Measurements from ENCODE around the gene TNIP1.

The TNIP1 gene

DNA sequence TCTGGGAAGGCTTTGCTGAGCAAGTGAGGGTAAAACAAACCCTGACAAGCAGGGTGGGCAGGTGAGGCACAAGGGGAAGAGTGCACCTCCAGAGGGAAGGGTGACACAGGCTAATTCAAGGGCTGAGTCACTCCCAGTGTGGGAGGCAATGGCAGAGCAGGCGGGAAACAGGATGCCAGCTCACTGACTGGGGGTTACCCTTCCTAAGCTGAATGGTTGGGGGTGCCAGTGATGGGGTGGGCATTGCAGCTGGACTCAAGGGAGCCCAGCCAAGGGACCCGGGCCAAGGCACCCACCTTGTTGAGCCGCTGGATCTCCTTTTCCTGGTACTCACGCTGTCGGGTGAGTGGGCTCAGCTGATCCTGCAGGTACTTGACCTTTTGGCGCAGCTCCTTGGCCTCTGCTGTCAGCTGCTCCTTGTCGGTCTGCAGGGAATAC lies 42.0 kb downstream of the TNIP1 start:
- no peak for DNase-seq (ENCODE audit: low read depth)

DNA sequence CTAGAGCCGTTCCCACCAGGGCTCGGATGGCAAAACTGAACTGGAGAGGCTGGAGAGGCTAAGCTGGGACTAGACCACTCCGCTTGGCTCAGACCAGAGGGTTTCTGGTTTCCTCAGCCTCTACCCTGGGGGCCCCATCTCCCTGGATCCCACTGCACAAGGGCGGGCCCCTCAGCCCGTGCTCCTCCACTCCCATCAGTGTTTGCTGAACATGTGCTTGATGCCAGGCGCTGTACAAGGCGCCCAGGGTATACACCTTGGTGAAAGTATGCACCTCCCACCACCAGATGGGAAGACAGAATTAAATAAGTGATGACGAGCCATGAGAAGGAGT lies 42.5 kb downstream of the TNIP1 start:
- DNase-seq (ENCODE audit: low read depth): no peak

DNA sequence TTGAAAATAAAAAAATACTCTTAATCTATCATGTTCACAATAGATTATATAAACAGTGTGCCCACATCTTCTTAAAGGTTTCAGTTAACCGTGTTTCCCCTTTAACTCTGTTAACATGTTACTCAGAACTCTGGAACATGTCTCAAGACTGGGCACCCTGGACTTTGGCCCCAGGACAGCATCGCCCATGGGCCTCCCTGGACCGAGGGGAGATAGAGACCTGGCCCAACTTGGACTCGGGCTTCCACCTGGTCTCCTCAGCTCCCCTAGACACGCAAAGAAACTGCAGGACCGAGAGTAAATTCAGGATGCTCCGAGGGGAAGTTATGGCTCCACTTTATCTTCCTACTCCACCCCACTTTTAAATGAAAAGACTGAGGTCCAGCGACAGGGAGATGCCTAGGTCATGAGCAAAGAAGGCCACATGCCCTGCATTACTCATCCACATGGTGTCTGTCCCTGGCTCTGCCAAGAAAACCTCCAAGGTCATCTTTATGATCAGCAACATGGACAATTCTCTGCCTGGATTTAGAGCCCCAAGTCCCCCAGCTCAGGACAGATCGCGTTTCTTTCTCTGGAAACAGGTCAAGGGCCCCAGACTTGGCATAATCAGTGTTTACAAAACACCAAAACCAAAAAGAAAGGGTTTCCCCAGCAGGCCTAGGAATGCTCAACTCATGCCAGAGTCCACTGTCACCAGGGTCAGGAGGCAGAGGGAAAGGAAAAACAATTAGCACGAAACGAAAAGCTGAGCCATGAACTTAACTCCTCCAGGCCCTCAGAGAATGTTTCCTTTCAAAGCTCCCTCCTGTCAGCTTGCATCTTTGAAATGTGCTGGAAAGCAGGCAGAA lies 43.0 kb downstream of the TNIP1 start:
- DNase-seq (ENCODE audit: low read depth): no peak

DNA sequence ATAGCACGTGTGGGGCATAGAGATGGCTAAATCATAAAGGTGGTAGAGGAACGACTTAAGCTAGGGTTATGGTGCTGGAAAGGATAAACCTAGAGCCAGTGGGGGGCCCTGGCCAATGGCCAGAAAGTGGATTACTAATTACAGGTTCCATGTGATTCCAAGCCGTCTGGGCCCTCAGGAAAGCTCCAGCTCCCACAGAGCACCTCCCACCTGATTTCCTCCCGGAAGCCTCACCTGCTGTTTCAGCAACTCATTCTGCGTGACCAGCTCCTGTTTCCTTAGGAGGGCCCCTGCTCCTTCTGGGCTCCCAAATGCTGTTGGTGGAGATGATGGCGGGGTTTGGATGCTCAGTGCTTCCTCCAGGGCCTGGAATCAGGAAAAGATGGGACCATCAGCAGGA lies 44.3 kb downstream of the TNIP1 start:
- no peak for DNase-seq (ENCODE audit: low read depth)

DNA sequence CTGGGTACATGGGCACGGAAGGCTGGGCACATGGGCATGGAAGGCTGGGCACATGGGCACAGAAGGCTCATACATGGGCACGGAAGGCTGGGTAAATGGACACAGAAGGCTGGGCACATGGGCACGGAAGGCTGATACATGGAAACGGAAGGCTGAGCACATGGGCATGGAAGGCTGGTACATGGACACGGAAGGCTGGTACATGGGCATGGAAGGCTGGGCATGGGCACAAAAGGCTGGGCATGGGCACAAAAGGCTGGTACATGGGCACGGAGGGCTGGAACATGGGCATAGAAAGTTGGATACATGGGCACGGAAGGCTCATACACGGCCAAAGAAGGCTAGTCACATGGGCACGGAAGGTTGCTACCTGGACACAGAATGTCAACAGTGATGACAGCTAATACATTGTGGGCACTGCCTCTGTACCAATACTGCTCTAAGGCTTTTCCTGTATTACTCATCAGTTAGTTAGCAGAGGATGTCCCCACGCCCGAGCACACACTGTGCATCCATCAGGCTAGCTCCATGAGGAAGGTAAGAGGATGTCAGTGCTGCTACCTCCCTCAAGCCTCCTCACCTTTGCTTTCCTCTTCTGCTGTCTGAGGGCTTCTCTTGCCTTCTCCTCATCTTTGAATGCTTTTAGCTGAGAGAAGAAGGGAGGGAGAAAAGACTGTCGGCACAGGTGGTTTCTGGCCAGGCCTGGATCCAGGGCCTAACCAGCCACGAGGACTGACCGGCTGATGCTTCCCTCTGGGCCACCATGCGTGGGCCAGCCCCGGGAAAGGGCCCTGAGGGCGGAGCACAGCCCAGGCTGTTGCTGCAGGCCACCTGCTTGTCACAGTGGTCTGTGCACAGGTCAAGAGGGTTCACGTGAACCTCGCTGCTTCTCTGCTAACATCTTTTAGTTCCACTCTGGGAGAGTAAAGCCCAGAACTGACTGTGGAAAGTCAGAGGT lies 46.1 kb downstream of the TNIP1 start:
- no peak for DNase-seq (ENCODE audit: low read depth)

DNA sequence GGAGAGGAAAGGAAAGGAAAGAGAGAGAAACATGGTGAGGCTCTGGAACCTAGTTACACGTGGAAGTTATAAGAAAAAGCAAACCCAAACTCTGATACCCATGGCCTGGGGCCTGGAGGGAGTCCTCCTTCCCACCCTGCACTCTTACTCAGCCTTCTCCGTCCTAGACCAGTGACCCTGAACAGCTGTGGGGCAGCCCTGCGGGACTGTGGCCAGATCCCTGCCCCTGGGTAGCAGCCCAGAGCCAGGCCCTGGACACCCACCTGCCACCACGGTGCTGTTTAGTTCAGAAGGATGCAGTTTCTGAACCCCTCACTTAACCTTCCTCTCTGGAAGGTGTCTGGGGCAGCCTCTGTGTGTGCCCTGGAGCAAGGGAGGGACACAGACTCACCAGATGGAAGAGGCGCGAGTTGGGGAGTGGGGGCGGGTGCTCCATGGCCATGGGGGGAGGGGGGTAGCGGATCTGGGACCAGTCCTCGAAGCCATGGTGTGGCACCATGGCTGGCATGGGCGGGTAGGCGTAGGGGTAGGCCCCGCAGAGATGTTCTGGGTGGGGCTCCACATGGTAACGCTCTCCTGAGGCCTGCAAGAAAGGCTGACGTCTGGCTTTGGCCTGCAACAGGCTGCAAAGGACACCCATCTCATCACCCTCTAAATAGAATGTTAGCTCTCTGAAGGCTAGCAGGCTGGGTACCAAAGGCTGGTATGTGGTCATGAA lies 47.5 kb downstream of the TNIP1 start:
- no peak for DNase-seq (ENCODE audit: low read depth)

DNA sequence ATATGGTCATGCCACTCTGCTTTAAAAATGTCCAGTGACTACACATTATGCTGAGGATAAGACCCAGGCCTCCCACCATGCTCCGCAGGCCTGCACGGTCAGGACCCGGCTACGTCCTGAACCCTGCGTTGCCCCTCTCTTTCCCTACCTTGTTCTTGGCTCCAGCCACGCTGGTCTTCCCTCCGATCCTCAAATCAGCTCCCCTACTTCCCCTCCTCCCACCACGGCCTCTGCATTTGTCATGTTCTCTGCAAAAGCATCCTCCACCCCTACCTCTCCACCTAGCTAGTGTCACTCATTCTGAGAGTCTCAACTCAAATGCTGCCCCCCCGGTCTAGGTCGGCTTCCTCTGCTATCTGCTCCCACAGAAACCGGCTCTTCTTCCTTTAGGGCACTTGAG lies 49.3 kb downstream of the TNIP1 start:
- no peak for DNase-seq (ENCODE audit: low read depth)

DNA sequence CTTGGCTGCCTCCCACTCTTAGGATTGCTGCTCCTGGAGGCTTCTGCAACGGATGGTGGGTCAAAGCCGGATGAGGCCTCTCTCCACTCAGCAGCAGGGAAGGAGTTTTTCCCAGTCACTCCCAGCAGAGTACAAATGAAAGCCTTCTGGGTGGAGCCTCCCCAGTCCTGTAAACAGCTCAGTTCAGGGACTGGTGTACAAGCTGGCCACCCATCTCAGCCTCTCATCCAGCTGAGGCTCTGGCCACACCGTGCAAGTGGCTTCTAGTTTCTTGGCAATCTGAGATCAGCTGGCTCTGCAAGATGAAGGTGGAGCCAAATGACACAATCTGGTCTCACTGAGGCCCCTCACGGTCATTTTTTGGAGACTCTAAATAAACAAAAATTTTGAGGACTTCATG lies 50.5 kb downstream of the TNIP1 start:
- DNase-seq (ENCODE audit: low read depth): no peak

DNA sequence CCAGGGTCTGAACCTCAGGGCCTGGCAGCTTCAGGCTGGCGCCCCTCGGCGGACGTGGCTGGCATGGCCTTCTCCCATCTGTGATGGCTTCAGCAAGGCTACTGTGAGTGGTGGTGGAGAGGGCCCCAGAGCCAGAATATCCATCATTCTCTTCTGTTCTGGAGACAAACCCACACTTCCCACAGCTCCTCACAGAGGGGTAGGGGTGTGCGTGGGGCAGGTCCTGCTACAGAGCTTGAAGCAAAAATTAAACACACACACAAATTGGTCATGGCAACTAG lies 50.8 kb downstream of the TNIP1 start:
- no peak for DNase-seq (ENCODE audit: low read depth)

DNA sequence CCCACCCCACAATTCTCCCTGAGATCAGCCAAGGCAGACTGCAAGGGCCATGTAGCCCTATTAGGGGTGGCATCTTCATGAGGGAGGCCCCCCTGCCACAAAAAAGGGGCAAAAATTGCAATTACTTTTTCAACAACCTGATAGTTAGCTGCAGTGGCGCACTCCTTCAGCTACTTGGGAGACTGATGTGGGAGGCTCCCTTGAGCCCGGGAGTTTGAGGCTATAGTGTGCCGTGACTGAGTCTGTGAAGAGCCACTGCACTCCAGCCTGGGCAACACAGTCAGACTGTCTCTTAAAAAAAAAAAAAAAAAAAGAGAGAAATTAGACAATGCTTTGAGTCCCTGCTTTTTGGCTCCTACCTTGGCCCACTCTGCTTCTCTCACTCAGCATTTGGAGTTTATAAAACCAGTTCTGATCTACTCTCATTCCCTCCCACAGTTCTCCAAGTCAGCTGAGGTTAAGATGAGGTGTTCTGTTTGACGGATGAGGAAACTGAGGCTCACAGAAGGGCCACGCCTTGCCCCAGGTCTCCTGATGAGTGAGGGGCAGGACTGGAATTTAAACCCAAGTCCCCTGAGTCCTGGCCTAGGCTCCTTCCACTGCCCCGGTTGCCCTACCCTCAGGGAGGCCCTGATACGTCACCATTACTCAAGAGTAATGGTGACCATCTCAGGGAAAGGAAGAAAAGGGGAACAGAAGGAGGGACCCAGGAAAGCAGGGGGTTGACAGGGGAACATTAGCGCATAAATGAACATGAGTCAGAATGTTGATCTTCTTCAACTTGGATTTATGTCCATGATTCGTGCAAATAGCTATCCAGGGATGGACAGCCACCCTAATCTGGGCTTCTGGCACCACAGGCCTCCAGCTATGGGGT lies 51.4 kb downstream of the TNIP1 start:
- DNase-seq (ENCODE audit: low read depth): no peak

DNA sequence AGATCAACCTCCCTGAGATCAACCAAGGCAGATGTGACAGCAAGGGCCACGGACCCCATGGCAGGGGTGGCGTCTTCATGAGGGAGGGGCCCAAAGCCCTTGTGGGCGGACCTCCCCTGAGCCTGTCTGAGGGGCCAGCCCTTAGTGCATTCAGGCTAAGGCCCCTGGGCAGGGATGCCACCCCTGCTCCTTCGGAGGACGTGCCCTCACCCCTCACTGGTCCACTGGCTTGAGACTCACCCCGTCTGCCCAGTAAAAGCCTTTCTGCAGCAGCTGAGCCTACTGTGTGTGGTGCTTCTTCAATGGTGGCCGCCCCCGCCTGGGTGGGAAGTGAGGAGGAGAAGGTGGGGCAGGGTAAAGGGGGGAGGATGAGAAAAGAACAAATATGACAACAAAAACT lies 52.1 kb downstream of the TNIP1 start:
- DNase-seq (ENCODE audit: low read depth): no peak

DNA sequence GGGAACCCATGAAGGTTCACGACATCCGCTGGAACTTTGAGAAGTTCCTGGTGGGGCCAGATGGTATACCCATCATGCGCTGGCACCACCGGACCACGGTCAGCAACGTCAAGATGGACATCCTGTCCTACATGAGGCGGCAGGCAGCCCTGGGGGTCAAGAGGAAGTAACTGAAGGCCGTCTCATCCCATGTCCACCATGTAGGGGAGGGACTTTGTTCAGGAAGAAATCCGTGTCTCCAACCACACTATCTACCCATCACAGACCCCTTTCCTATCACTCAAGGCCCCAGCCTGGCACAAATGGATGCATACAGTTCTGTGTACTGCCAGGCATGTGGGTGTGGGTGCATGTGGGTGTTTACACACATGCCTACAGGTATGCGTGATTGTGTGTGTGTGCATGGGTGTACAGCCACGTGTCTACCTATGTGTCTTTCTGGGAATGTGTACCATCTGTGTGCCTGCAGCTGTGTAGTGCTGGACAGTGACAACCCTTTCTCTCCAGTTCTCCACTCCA lies 52.8 kb downstream of the TNIP1 start:
- DNase-seq (ENCODE audit: low read depth): no peak

DNA sequence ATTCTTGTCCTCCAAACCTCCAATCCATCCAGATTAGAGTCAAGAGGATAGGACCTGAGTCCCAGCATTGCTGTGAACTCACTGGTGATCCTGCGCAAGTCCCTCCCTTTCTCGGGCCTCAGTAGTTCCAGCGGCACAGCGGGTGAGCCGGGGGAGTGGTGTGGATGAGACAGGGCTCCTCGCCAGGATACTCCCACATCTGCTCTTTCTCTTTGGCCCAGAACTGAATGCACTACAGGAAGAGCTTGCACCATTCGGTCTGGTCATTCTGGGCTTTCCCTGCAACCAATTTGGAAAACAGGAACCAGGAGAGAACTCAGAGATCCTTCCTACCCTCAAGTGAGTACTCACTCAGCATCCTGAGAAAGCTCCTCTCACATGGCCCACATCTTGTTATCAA lies 54.2 kb downstream of the TNIP1 start:
- DNase-seq (ENCODE audit: low read depth): no peak

DNA sequence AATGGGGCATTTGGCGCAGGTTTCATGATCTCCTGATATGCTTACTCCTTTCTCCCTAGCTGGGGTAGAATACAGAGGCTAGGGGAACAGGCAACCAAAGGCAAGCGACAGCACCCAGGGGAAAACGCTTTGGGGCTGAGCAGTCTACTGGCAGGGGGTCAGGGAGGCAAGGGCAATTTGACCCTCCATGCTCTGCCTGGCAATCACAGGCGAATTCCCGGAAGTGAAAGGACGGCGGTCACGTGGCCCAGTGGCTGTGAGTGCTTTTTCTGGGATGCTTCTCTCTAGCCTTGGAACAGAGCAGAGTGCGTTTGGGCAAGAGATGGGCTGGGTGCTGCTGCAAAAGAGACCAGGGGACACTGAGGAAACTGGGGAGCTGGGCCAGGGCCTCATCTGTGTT lies 54.7 kb downstream of the TNIP1 start:
- DNase-seq (ENCODE audit: low read depth): no peak

DNA sequence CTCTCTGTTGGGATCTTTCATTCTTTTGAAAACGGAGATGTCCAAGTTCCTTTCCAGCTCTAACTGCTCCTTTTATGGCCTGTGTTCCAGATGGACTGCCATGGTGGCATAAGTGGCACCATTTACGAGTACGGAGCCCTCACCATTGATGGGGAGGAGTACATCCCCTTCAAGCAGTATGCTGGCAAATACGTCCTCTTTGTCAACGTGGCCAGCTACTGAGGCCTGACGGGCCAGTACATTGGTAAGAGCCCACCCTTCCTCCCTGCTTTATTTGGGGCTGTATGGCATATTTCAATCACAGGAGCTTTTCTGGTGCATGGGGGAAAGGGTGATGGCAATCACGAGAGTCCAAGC lies 55.6 kb downstream of the TNIP1 start:
- no peak for DNase-seq (ENCODE audit: low read depth)

DNA sequence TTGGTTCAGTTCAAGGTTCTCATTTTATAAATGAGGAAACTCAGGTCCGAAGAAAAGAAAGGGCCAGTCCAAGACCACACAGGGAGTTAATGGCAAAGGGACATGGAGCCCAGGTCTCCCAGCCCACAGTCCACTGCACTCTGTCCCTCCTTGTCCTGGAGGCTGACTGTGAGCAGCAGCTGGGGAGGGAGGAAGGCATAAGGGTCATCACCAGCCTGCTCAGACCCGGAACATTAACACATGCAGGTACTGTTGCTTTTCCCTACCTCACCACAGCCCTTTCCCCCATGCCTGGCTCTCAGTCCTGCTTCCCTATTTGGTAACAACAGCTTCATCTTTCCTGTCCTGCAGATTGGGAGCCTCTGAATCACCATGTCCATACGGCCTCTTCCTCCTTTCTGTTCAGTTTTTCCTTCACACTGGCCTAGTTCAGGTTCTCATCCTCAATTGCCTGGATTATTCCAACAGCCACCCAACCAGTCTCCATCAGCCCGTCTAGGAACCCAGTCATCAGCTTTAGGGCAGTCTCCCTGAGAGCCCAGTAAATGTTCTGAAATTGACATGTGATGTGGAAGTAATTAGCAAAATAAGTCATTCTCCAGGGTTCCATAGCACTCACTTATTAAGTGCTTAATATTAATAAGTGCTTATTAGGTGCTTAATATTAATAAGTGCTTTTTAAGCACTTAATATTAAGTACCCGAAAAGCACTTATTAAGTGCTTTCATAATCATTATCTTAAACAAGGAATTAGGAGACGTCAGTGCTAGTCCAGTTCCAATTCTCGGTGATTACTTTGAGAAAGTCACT lies 56.2 kb downstream of the TNIP1 start:
- no peak for DNase-seq (ENCODE audit: low read depth)

DNA sequence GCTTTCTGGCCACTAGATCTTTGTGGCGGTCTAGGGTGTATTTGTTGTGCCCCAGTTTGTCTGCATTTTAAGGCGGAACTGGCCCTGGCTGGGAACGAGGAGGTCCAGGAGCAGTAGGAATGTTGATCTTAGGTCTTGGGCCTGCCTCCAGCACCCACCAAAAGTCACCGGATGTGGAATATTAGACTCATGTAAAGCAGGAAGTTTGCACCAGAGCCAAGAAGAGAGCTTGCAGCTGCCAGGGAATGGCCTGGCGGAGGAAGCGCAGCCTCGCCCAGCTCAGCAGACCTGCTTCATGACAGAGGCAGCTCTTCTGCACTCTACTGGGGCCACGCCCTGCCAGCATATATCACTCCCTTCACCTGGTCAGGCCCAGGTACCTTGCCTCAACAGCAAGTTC lies 57.2 kb downstream of the TNIP1 start:
- no peak for DNase-seq (ENCODE audit: low read depth)

DNA sequence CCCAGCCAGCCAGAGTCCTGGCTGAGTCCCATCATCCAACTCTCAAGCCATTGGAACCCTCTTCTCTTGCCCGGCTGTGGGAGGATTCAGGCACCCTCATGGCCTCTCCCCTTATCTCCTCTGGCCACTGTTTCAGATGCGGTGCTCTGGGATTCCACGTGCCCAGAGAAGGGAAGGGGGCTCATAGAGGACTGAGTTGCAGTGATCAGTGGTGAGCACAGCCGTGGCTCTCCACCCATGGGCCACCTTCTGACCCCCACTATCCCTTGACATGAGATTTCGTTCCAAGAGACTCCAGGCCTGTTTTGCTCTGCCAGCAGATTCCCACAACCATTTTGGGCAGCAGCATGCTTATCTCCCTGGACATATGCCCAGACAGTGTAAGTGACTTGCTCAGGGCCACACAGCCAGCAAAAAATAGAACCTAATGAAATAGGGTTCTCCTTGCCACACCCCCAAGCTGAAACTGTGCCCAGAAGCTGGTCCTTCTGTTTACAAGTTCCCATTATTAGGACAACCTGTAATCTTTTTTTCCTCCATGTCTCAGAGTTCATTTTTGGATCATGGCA lies 57.7 kb downstream of the TNIP1 start:
- no peak for DNase-seq (ENCODE audit: low read depth)

DNA sequence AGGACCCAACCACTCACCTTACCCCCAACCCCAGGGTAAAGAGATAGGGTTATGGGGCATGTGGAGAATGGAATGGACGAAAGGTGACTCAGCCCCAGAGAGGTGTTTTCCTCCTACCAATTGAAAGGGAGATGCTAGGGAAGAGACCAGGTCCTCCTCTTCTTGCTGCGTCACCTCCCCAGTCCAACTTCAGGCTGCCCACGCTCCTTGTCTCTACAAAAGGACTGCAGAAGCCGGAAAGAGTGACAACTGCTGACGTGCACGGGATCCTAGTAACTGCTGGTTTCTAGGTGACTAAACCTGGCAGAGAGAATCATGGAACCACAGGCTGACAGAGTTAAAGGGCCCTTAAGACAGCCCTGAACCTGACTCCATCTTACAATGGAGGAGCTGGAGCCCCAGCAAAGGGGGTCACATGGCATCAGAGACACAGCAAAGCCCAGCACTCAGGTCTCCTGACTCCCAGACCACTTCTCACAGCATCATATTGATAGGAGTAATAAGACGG lies 58.3 kb downstream of the TNIP1 start:
- no peak for DNase-seq (ENCODE audit: low read depth)

DNA sequence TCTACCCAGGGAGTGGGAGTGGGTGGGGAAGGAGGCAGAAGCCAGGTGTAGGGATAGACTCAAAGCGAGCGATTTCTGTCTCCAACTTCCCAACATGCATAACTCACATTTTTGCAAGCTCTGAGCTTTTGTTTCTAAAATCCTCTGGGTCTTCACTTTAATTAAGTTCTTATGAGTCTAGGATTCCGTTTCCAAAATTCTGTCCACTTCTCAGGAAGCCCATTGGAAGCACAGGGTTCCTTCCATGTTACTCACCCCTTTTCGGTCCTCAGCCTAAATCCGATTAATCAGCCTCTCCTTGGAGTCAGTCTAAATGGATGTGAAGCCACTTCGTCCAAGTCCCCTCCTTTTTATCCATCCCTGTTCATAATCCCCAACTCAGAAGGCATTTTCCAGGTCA lies 59.1 kb downstream of the TNIP1 start:
- no peak for DNase-seq (ENCODE audit: low read depth)
